ENCODE measurements around the gene HYAL4.

HYAL4 gene

DNA sequence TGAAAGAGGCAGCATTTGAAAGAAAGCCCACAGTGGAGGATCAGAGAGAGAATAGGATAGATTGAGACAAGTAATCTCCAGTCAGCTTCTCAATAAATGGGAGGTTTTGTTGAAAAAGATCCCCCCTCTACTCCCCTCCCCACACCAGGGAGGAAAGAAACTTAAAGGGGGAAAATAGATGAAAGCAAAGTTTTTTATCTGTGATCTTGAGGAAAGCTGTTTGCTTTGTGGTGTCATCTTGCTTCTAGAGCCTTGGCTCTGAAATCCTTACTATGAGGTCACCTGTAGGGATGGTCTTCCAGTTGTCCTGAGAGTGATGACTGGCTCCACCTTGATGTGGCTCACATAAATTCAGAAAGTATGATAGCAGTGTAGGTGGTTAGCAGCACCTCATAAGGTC is 80.0 kb downstream of the HYAL4 start, which contains the start of gene SPAM1:
Gene SPAM1 (plus strand): TSS at position 301 of the 400 bp plus-strand sequence. CDS start 28,330 bp downstream, outside the sequence.
- Histone ChIP-seq H3K27me3 (ENCODE audit: insufficient read depth, low read length) (no peaks in the 10 kb centered on the region), H2AK5ac (ENCODE audit: low read length) (no peak within 1 kb of the TSS), H3K36me3 (ENCODE audit: control insufficient read depth in 1 of 2, insufficient read depth in 2 of 2, low read length in 2 of 2) (no peaks in the 10 kb centered on the region), H3K4me2 (ENCODE audit: low read length) (no peak within 1 kb of the TSS), H4K12ac (ENCODE audit: low read depth, low read length) (no peak within 1 kb of the TSS), H3K9me3 (ENCODE audit: insufficient read depth, low read depth, low read length) (peaks cover 3% of the 10 kb centered on the region), H2BK12ac (ENCODE audit: low read length) (no peak within 1 kb of the TSS), H2BK120ac (ENCODE audit: insufficient read depth, low read length, poor library complexity) (peak within 1 kb of the TSS; percentile 31), H3K14ac (ENCODE audit: low read length) (no peak within 1 kb of the TSS), H3K4me1 (ENCODE audit: control insufficient read depth in 1 of 2, insufficient read depth in 2 of 2, low read length in 2 of 2) (peaks cover 0 to 3% of the 10 kb centered on the region in 2 experiments), H4K91ac (ENCODE audit: low read depth, low read length) (peak within 1 kb of the TSS; percentile 18), H3K18ac (ENCODE audit: low read length) (no peak within 1 kb of the TSS), H3K79me1 (ENCODE audit: low read length) (peaks cover 14% of the 10 kb centered on the region), H3K4me3 (ENCODE audit: low read depth, low read length) (no peak within 1 kb of the TSS), H3K79me2 (ENCODE audit: control insufficient read depth, insufficient read depth, low read length, poor library complexity) (no peaks in the 10 kb centered on the region), H3K9ac (ENCODE audit: low read length) (no peak within 1 kb of the TSS), H2AFZ (ENCODE audit: insufficient read depth, low read length, poor library complexity) (no peak within 1 kb of the TSS), H3K27ac (ENCODE audit: low read depth, low read length) (no peak within 1 kb of the TSS), H3K23ac (ENCODE audit: low read length) (no peak within 1 kb of the TSS), H2BK5ac (ENCODE audit: low read depth, low read length, poor library complexity) (no peak within 1 kb of the TSS), H4K8ac (ENCODE audit: low read depth, low read length) (no peak within 1 kb of the TSS), H3K4ac (ENCODE audit: low read depth, low read length) (no peak within 1 kb of the TSS)
- DNase-seq: no peak
